ENCODE measurements around the gene NPTX1. TPM values are rescaled to one million over a fixed set of nuclear protein-coding genes. Genes with fewer than 3 reads are reported as not detected.

The NPTX1 gene
- total and polyA plus RNA-seq, 2 experiments from 2014 or later = not detected

DNA sequence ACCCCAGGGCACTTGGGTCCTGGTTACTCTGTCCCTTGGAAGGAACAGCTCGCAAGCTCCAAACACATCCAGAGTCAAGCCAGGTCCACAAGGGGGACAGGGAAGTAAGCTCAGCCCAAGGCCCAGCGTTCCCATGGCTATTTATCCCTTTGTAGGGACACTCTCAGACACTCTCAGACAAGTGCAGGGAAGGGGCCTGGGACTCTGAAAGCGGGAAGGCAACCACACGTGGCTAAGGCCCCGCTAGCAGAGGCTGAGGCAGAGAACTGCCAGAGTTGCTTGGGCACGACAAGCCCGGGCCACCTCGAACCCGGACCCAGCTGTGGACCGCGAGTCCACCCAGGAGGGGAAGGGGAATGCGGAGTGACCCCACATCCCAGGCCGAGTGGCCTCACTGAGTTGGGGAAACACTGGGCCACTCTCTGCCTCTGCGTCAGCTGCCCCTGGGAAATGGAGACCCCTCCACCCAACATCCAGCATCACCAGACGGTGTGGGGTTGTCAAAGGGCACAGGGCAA, 10.2 kb downstream of the NPTX1 start:
- Histone ChIP-seq H3K9me3 (ENCODE audit: low read depth) (no peaks in the 10 kb centered on the region), H3K27ac (no peak overlapping the region), H3K27me3 (peaks cover 93% of the 10 kb centered on the region), H3K36me3 (no peaks in the 10 kb centered on the region), H3K4me1 (ENCODE audit: low read depth) (no peaks in the 10 kb centered on the region), H3K4me3 (no peak overlapping the region)
- TF ChIP-seq, protein P1, sequence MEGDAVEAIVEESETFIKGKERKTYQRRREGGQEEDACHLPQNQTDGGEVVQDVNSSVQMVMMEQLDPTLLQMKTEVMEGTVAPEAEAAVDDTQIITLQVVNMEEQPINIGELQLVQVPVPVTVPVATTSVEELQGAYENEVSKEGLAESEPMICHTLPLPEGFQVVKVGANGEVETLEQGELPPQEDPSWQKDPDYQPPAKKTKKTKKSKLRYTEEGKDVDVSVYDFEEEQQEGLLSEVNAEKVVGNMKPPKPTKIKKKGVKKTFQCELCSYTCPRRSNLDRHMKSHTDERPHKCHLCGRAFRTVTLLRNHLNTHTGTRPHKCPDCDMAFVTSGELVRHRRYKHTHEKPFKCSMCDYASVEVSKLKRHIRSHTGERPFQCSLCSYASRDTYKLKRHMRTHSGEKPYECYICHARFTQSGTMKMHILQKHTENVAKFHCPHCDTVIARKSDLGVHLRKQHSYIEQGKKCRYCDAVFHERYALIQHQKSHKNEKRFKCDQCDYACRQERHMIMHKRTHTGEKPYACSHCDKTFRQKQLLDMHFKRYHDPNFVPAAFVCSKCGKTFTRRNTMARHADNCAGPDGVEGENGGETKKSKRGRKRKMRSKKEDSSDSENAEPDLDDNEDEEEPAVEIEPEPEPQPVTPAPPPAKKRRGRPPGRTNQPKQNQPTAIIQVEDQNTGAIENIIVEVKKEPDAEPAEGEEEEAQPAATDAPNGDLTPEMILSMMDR (IDR thresholded peaks at IDR 0.05; ENCODE audit: low read depth, low read length) = no peak
- DNase-seq (ENCODE audit: low read depth in 1 of 2, low spot score in 1 of 2) = no peak

DNA sequence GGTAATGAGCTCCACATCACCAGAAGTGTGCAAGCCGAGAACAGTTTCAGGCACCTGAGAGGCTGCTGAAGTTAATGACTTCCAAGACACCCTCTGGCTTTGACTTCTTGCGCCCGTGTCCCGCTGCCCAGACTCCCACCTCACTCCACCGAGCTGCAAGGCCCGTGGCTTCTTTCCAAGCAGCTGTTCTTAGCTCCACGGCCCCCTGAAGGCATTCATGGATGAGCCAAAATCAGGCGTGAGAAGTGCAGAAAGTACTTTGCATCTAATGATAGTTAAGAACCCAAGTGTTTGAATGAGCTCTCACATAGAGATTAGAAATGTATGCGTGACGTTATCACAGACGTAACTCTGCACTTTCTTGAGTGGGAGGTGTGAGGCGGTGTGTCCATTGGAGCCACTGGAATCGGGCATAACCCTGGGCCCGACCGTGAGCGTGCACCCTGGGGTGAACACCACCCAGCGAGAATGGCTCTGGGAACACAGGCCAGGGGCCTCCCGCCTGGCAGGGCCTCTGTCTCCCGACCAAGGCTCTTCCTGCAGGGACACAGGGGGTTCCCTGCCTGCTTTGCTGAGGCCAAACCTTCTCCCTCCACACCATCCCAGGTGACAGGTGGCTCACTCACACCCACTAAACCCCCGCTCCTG, 11.0 kb downstream of the NPTX1 start:
- no peaks in the 10 kb centered on the region for H3K9me3 ChIP-seq (ENCODE audit: low read depth)
- no peaks in the 10 kb centered on the region for H3K36me3 ChIP-seq
- H3K4me3 ChIP-seq = no peak overlapping the region
- TF ChIP-seq, protein P1 (IDR thresholded peaks at IDR 0.05; ENCODE audit: low read depth, low read length) = no peak
- H3K27ac ChIP-seq = no peak overlapping the region
- no peaks in the 10 kb centered on the region for H3K4me1 ChIP-seq (ENCODE audit: low read depth)
- no peak for DNase-seq (ENCODE audit: low read depth in 1 of 2, low spot score in 1 of 2)
- H3K27me3 ChIP-seq = peaks cover 93% of the 10 kb centered on the region

DNA sequence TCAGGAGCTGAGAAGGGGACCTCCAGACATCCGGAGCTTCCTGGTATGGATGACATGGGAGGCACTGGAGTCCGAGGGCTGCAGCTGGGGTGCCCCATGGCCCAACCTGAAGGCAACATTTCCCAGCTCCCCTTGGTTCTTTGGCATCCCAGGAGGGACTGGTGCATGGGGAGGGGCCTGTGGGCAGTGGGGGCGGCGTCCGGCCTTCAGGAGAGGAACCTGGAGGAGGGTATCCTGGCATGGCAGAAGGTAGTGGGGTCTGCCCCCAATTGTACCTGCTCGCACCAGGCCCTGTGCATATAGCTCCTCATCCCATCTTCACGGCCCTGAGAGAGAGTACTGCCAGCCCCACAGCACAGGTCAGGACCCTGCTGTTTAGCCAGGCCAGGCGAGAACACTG, 11.9 kb downstream of the NPTX1 start:
- TF ChIP-seq, protein P1 (IDR thresholded peaks at IDR 0.05; ENCODE audit: low read depth, low read length) = no peak
- no peak overlapping the region for H3K4me3 ChIP-seq
- peaks cover 93% of the 10 kb centered on the region for H3K27me3 ChIP-seq
- no peak for DNase-seq (ENCODE audit: low read depth in 1 of 2, low spot score in 1 of 2)
- no peaks in the 10 kb centered on the region for H3K9me3 ChIP-seq (ENCODE audit: low read depth)
- no peaks in the 10 kb centered on the region for H3K4me1 ChIP-seq (ENCODE audit: low read depth)
- H3K27ac ChIP-seq = no peak overlapping the region
- H3K36me3 ChIP-seq = no peaks in the 10 kb centered on the region

GRCh38 chr17:80463784-80464400, 12.5 kb downstream of the NPTX1 start:
- TF ChIP-seq, protein P1 (IDR thresholded peaks at IDR 0.05; ENCODE audit: low read depth, low read length) = no peak
- Histone ChIP-seq H3K27me3 (peaks cover 93% of the 10 kb centered on the region), H3K27ac (no peak overlapping the region), H3K36me3 (no peaks in the 10 kb centered on the region), H3K4me1 (ENCODE audit: low read depth) (no peaks in the 10 kb centered on the region), H3K4me3 (no peak overlapping the region), H3K9me3 (ENCODE audit: low read depth) (no peaks in the 10 kb centered on the region)
- no peak for DNase-seq (ENCODE audit: low read depth in 1 of 2, low spot score in 1 of 2)

- Histone ChIP-seq H3K27ac (no peak overlapping the region), H3K4me1 (ENCODE audit: low read depth) (no peaks in the 10 kb centered on the region), H3K9me3 (ENCODE audit: low read depth) (no peaks in the 10 kb centered on the region), H3K27me3 (peaks cover 93% of the 10 kb centered on the region), H3K4me3 (no peak overlapping the region), H3K36me3 (no peaks in the 10 kb centered on the region)
- TF ChIP-seq, protein P1 (IDR thresholded peaks at IDR 0.05; ENCODE audit: low read depth, low read length) = no peak
- no peak for DNase-seq (ENCODE audit: low read depth in 1 of 2, low spot score in 1 of 2)
Measured at GRCh38 chr17:80461528-80462160, 14.8 kb downstream of the NPTX1 start.

Data from cardiac muscle cell (in vitro differentiated cells and primary cell).